NCI-H1694 (cell line): ENCODE data around the gene HTR6.

Experiments used
- DNase-seq: peaks from one replicate; lab custom pipeline; 2025; lab: John Stamatoyannopoulos, UW

HTR6 gene

GRCh38 chr1:19688041-19688842, 23.6 kb downstream of the HTR6 start:
- DNase-seq = no peak

DNA sequence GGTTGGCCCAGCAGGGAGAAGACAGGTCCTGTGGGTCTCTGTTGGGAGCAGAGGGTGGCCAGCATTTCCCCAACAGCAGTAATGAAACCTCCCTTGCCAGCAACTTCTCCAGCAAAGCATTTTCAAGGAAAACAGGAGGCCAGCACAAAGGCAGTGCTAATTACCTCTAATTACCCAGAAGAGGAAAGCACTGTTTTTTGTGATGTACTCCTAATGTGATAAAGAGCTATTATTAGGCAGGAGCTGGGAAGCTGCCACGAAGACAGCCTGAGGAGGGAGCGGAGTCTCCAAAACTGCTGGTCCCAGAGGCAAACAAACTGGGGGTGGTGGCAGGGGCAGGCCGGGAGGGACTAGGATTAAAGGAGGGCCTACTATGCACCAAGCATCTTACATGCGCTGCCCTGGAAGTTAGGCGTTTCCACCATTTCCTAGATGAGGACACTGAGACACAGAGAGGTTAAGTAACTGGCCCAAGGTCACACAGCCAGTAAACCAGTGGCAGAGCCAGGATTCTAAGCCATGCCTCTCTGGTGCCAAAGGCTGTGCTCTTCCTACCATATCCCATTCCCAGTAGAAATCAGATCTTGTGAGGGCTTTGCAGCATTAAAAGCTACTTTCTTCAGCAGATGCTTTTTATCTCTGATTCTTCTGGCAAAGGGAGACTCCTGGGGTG, 24.5 kb downstream of the HTR6 start:
- no peak for DNase-seq

DNA sequence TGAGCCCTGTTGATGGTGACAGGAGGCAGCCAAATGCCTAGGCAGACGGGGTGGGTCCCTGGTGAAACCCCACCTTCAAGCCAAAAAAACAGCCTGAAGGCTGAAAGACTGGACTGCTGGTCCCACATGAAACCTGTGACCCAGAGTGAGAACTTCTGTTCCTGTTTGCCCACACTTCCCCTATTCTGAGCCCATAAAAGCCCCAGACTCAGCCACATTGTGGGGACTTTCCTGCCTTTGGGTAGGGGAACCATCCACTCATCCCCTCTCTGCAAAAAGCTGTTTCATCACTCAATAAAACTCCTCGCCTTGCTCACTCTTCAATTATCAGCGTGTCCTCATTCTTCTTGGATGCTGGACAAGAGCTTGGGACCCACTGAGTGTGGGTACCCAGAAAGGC, 25.2 kb downstream of the HTR6 start:
- DNase-seq = no peak

DNA sequence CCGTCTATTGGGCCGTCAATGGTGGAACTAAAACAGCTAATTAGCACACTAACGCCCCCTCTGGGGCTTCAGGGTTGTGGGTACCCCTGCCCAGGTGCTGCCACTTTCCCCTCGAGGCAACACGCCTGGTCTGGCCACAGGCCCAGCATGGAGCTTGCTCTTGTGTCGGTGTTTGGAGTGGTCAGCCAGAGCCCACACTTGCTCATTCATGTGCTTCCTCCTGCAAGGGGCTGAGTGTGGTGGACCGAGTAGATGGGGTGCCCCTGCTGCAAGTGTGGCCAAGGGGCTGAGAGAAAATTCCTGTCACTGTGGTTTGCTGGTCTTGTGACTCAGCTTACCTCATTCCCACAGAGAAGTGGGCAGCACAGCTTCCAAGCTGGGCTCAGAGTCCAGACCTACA, 25.7 kb downstream of the HTR6 start:
- DNase-seq = no peak

- DNase-seq = no peak
Observed at GRCh38 chr1:19694298-19694697, 29.6 kb downstream of the HTR6 start.

GRCh38 chr1:19695772-19696171, 31.1 kb downstream of the HTR6 start:
- no peak for DNase-seq

- no peak for DNase-seq
Observed at GRCh38 chr1:19696820-19697219, 32.1 kb downstream of the HTR6 start.

- DNase-seq = no peak
Observed at GRCh38 chr1:19698181-19698580, 33.5 kb downstream of the HTR6 start.

DNA sequence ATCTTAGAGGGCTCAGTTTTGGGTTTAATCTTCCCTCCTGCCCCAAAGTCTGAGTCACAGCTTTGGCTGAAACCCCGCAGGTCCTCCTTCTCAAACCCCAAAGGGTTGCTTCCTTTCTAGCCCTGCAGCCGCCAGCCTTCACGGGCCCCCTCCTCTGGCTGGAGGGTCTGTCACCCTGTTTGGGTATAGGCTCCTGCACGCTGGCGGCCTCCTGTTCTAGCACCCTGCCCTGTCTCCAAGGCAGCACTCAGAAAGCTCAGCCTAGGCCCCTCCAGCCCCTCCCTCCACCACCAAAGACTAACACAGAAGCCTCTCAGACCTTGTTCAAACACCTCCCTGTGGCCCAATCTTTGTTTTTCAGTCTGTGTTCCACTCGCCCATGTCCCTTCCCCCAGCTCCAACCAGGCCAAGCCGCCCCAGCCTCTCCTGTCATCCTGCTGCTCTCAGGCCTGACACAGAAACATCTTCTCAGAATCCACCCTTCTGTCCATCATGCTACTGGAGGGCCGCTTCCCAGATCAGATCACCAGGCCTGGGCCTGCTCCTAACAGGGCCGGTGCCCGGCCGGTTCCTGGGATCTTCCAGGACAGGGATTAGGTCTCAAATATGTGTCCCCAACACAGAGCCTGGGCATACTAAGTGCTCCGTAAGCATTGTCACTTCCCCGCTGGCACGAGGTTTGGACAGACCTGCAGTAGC, 35.6 kb downstream of the HTR6 start:
- DNase-seq = no peak

- DNase-seq = no peak
Observed at GRCh38 chr1:19703280-19703679, 38.6 kb downstream of the HTR6 start.

GRCh38 chr1:19704247-19705113, 39.8 kb downstream of the HTR6 start:
- peak; percentile 61 for DNase-seq

- no peak for DNase-seq
Observed at GRCh38 chr1:19705464-19705863, 40.8 kb downstream of the HTR6 start.

- no peak for DNase-seq
Observed at GRCh38 chr1:19706136-19706535, 41.5 kb downstream of the HTR6 start.

GRCh38 chr1:19708567-19709110, 44.0 kb downstream of the HTR6 start:
- DNase-seq = no peak

DNA sequence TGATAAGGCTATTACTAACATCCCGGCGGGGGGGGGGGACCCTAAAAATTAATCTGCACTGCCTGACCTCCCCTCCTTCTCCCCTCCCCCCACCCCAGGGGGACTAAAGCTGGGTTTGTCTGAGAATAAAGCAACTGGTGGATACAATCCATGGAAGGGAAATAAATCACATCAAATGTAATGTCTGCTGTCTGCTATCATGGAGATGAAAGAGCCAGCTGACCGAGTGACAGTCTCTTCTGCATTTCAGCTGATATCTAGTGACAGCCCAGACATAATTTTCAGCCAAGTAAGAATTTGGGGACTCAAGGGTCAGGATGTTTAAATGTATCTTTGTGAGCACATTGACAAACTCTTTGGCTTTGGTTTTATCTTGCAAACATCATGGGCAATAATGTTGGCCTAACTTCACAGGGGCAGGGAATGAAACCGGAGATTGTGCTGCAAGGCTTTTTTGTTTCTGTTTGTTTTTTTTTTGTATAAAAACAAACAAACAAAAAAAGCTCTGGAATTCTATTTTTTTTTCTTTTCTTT, 44.7 kb downstream of the HTR6 start:
- no peak for DNase-seq

DNA sequence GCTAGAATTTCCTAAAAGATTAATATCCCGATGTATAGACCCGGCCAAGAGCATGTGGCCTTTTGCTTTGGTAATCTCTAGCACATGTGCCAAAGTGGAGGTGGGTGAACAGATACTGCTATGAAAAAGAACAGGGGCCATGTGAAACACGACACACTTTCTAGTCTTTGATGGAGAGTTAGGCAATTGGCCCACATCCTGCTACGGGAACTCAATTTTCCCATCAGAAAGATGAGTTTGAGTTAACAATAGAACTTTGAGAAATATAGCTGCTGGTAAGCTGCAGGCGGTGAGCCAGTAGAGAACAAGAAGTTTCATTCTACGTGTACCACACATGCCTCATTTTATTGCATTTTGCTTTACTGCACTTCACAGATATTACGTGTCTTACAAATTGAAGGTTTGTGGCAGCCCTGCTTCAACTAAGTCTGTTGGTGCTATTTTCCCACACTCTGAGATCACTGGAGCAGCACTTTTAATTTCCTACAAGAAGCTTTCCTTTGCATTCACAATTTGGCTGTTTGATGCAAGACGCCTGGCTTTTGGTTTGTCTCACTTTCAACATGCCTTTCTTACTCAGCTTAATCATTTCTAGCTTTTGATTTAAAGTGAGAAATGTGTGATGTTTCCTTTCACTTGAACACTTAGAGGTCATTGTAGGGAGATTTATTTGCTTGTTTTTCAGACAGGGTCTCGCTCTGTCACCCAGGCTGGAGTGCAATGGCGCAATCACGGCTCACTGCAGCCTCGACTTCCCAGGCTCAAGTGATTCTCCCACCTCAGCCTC, 46.3 kb downstream of the HTR6 start:
- no peak for DNase-seq

DNA sequence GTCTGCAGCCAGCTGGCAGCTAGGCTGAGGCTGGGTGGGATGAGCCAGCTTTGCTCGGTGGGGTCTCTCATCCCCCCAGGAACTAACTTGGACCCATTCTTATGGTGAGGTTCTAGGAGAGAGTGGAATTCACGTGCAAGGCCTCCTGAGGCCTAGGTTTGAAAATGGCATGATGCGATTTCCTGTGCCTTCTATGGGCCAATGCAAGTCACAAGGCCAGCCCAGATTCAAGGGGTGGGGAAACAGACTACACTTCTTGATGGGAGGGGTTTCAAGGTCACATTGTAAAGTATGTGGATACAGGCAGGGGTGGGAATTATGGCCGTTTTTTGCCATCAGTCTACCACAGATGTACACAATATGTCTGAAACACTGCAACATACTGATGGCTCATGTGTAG, 48.3 kb downstream of the HTR6 start:
- no peak for DNase-seq

- peak; percentile 93 for DNase-seq
Observed at GRCh38 chr1:19715334-19716203, 50.9 kb downstream of the HTR6 start.

- DNase-seq = no peak
Observed at GRCh38 chr1:19717467-19717866, 52.8 kb downstream of the HTR6 start.

DNA sequence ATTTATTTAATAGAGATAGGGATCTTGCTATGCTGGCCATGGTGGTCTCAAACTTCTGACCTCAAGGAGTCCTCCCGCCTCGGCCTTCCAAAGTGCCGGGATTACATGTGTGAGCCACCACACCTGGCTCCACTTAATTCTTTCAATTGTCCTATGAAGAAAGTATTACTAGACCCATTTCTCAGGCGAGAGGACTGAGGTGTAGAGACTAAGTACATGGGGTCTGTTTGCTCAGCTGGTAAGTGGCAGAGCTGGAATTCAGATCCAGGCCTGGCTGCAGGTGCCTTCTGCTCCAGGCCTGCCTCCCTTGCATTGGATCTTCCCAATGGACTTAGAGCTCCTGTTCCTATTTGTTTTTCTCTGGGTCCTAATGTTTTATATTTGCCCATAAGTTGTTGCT, 55.5 kb downstream of the HTR6 start:
- DNase-seq = no peak
